Measurements from ENCODE around the gene ZNF709. TPM values are rescaled to one million over a fixed set of nuclear protein-coding genes. Genes with fewer than 3 reads are reported as not detected.

ZNF709 gene
- total and polyA plus RNA-seq, 2 of the 13 experiments (the other 11 are each of a cell fraction or from before 2014, with no cell fraction given): 1.5 to 3.9 TPM

DNA sequence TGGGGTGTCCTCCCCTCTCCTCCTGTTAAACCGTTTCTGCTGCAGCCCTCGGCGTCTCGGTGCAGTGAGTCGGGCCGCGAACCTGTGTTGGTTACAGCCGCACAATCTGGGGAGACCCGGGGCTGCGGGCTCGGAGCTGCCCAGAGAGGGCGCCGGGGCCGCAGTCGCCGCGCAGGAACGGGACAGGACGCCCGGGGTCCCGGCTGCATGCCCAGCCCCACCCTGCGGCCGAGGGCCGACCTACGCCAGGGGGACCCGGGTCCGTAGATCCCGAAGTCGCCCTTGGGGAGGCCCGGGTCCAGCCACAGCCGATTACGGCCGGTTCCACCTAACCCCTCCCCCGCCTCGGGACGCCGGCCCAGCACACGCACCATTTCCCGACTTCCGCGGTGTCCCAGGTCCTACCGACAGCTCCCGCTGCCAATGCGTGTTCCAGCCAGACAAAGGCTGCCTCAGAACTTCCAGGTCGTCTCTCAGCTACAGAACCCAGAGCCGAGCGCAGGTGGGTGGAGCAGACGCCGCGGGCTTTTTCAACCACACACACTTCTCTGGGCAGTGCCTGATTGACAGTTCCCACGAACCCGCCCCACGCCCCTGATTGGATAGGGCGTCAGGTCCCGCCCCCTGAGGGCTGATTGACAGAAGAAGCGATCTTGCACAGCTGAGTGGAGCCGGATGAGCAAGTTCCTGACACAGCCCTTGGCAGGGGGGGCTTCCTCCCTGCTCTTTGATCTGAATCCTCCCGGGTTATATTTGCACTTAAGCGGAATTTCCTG is 43.9 kb downstream of the ZNF709 start, which contains the start of gene ZNF443 (continued):
- TF ChIP-seq, protein P1, sequence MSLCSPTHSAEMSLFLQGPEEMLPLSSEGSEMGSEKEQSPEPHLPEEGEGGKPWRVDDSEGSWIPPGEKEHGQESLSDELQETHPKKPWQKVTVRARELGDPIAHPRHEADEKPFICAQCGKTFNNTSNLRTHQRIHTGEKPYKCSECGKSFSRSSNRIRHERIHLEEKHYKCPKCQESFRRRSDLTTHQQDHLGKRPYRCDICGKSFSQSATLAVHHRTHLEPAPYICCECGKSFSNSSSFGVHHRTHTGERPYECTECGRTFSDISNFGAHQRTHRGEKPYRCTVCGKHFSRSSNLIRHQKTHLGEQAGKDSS (CRISPR knock-in tag; IDR thresholded peaks at IDR 0.05; ENCODE audit: borderline replicate concordance, low read depth): peak; percentile 28; the same call in 1 of the 2 replicates
- TF ChIP-seq, protein P2, sequence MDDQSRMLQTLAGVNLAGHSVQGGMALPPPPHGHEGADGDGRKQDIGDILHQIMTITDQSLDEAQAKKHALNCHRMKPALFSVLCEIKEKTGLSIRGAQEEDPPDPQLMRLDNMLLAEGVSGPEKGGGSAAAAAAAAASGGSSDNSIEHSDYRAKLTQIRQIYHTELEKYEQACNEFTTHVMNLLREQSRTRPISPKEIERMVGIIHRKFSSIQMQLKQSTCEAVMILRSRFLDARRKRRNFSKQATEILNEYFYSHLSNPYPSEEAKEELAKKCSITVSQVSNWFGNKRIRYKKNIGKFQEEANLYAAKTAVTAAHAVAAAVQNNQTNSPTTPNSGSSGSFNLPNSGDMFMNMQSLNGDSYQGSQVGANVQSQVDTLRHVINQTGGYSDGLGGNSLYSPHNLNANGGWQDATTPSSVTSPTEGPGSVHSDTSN (CRISPR knock-in tag; IDR thresholded peaks at IDR 0.05; ENCODE audit: borderline replicate concordance): peak; percentile 57; the same call in 1 of the 2 replicates
- TF ChIP-seq, protein P3, sequence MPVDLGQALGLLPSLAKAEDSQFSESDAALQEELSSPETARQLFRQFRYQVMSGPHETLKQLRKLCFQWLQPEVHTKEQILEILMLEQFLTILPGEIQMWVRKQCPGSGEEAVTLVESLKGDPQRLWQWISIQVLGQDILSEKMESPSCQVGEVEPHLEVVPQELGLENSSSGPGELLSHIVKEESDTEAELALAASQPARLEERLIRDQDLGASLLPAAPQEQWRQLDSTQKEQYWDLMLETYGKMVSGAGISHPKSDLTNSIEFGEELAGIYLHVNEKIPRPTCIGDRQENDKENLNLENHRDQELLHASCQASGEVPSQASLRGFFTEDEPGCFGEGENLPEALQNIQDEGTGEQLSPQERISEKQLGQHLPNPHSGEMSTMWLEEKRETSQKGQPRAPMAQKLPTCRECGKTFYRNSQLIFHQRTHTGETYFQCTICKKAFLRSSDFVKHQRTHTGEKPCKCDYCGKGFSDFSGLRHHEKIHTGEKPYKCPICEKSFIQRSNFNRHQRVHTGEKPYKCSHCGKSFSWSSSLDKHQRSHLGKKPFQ (CRISPR knock-in tag; IDR thresholded peaks at IDR 0.05; ENCODE audit: insufficient replicate concordance): no peak
- TF ChIP-seq ZNF430 (CRISPR knock-in tag; IDR thresholded peaks at IDR 0.05) (no peak), NCOA5 (CRISPR knock-in tag; IDR thresholded peaks at IDR 0.05) (no peak), SP2 (CRISPR knock-in tag; IDR thresholded peaks at IDR 0.05) (peak; percentile 91), ZNF256 (CRISPR knock-in tag; conservative IDR thresholded peaks at IDR 0.05) (no peak), SIN3B (IDR thresholded peaks at IDR 0.05; ENCODE audit: low read length) (peak; percentile 84), ARNT2 (CRISPR knock-in tag; IDR thresholded peaks at IDR 0.05; ENCODE audit: low read depth) (peak; percentile 80), ZNF557 (CRISPR knock-in tag; IDR thresholded peaks at IDR 0.05) (no peak), TBP (CRISPR knock-in tag; IDR thresholded peaks at IDR 0.05) (no peak), ZNF367 (CRISPR knock-in tag; IDR thresholded peaks at IDR 0.05; ENCODE audit: borderline replicate concordance) (no peak)
- TF ChIP-seq, protein P4, sequence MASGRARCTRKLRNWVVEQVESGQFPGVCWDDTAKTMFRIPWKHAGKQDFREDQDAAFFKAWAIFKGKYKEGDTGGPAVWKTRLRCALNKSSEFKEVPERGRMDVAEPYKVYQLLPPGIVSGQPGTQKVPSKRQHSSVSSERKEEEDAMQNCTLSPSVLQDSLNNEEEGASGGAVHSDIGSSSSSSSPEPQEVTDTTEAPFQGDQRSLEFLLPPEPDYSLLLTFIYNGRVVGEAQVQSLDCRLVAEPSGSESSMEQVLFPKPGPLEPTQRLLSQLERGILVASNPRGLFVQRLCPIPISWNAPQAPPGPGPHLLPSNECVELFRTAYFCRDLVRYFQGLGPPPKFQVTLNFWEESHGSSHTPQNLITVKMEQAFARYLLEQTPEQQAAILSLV (CRISPR knock-in tag; IDR thresholded peaks at IDR 0.05; ENCODE audit: borderline replicate concordance): peak; percentile 62; the same call in 1 of the 2 replicates
- TF ChIP-seq, protein P5, sequence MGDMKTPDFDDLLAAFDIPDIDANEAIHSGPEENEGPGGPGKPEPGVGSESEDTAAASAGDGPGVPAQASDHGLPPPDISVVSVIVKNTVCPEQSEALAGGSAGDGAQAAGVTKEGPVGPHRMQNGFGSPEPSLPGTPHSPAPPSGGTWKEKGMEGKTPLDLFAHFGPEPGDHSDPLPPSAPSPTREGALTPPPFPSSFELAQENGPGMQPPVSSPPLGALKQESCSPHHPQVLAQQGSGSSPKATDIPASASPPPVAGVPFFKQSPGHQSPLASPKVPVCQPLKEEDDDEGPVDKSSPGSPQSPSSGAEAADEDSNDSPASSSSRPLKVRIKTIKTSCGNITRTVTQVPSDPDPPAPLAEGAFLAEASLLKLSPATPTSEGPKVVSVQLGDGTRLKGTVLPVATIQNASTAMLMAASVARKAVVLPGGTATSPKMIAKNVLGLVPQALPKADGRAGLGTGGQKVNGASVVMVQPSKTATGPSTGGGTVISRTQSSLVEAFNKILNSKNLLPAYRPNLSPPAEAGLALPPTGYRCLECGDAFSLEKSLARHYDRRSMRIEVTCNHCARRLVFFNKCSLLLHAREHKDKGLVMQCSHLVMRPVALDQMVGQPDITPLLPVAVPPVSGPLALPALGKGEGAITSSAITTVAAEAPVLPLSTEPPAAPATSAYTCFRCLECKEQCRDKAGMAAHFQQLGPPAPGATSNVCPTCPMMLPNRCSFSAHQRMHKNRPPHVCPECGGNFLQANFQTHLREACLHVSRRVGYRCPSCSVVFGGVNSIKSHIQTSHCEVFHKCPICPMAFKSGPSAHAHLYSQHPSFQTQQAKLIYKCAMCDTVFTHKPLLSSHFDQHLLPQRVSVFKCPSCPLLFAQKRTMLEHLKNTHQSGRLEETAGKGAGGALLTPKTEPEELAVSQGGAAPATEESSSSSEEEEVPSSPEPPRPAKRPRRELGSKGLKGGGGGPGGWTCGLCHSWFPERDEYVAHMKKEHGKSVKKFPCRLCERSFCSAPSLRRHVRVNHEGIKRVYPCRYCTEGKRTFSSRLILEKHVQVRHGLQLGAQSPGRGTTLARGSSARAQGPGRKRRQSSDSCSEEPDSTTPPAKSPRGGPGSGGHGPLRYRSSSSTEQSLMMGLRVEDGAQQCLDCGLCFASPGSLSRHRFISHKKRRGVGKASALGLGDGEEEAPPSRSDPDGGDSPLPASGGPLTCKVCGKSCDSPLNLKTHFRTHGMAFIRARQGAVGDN (CRISPR knock-in tag; IDR thresholded peaks at IDR 0.05): peak; percentile 60
- TF ChIP-seq, protein P6, sequence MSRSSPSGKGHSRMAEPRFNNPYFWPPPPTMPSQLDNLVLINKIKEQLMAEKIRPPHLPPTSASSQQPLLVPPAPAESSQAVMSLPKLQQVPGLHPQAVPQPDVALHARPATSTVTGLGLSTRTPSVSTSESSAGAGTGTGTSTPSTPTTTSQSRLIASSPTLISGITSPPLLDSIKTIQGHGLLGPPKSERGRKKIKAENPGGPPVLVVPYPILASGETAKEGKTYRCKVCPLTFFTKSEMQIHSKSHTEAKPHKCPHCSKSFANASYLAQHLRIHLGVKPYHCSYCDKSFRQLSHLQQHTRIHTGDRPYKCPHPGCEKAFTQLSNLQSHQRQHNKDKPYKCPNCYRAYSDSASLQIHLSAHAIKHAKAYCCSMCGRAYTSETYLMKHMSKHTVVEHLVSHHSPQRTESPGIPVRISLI (CRISPR knock-in tag; IDR thresholded peaks at IDR 0.05; ENCODE audit: borderline replicate concordance): no peak
- TF ChIP-seq, protein P7, sequence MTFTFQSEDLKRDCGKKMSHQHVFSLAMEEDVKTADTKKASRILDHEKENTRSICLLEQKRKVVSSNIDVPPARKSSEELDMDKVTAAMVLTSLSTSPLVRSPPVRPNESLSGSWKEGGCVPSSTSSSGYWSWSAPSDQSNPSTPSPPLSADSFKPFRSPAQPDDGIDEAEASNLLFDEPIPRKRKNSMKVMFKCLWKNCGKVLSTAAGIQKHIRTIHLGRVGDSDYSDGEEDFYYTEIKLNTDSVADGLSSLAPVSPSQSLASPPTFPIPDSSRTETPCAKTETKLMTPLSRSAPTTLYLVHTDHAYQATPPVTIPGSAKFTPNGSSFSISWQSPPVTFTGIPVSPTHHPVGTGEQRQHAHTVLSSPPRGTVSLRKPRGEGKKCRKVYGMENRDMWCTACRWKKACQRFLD (CRISPR knock-in tag; IDR thresholded peaks at IDR 0.05; ENCODE audit: borderline replicate concordance): no peak
